ENCODE measurements around the gene RTEL1. TPM values are rescaled to one million over a fixed set of nuclear protein-coding genes. Genes with fewer than 3 reads are reported as not detected.

Gene RTEL1
- total and polyA plus RNA-seq, 2 donors (not counting 1 experiment from before 2014, with no cell fraction given) = 15.1 to 32.6 TPM

GRCh38 chr20:63625771-63626423 lies 32.2 kb upstream of the RTEL1 start:
- H3K4me2 ChIP-seq (replicated peaks; ENCODE audit: low read depth, low read length, poor library complexity, severe bottlenecking) = peak overlapping the region; percentile 78
- ATAC-seq (ENCODE audit: low read depth) = peak; percentile 6
- DNase-seq = peak; percentile 64
- peaks cover 23 to 35% of the 10 kb centered on the region in 2 donors for H3K4me1 ChIP-seq (ENCODE audit: control insufficient read depth in 2 of 2, insufficient read depth in 2 of 2, low read length in 2 of 2)
- peak overlapping the region; percentile 89 for H3K27ac Mint-ChIP-seq
- TF ChIP-seq CTCF (IDR thresholded peaks at IDR 0.05) = no peak
- no peak for TF ChIP-seq EZH2 (IDR thresholded peaks at IDR 0.05; ENCODE audit: borderline replicate concordance, insufficient read depth, low read depth, low read length, poor library complexity, severe bottlenecking)
- peak overlapping the region; percentile 25 to 78 (median 70) for H3K4me3 ChIP-seq (ENCODE audit: control extremely low read depth in 1 of 5, extremely low read depth in 1 of 5, insufficient read depth in 1 of 5, low read depth in 2 of 5, low read length in 4 of 5)
- peaks cover 71% of the 10 kb centered on the region for H3K79me2 ChIP-seq (ENCODE audit: control insufficient read depth, insufficient read depth, low read length)
- peak overlapping the region; percentile 55 for H2AFZ ChIP-seq (ENCODE audit: insufficient read depth, low read depth, low read length, poor library complexity, severe bottlenecking)
- 3% methylated on average over 25 of the region's 36 CpGs for whole genome bisulfite sequencing (ENCODE audit: insufficient coverage)
- peak overlapping the region; percentile 66 to 96 for H3K27ac ChIP-seq (ENCODE audit: low read length in 2 of 2)
- no peaks in the 10 kb centered on the region for H3K9me3 ChIP-seq (ENCODE audit: control extremely low read depth in 1 of 3, control insufficient read depth in 2 of 3, insufficient read depth in 1 of 3, low read length in 2 of 3)
- H3K9me3 Mint-ChIP-seq (ENCODE audit: insufficient read depth) = no peaks in the 10 kb centered on the region
- no peaks in the 10 kb centered on the region for H3K27me3 Mint-ChIP-seq
- peak overlapping the region; percentile 90 for H3K9ac ChIP-seq (ENCODE audit: low read length)
- CTCF ChIA-PET = interaction anchor here (1.1 to 2.6 kb wide), 3 partner anchors 9 to 88 kb away, joined by 4 to 16 read pairs (median 5); partner anchors contain the start of gene PTK6
- peaks cover 0 to 12% of the 10 kb centered on the region in 2 experiments for H3K36me3 ChIP-seq (replicated peaks in 1 of 2; ENCODE audit: control extremely low read depth in 1 of 2, control insufficient read depth in 1 of 2, extremely low read depth in 1 of 2, insufficient read depth in 2 of 2, low read length in 1 of 2)
- H4K20me1 ChIP-seq (ENCODE audit: control insufficient read depth, insufficient read depth, low read length, poor library complexity, severe bottlenecking) = peaks cover 6% of the 10 kb centered on the region
- peak overlapping the region; percentile 79 for H3K4me3 Mint-ChIP-seq
- intact Hi-C loops (cut with micrococcal nuclease) = loop anchor here (1.0 to 2.0 kb wide), 2 partner anchors 106 to 271 kb away; partner anchors contain the start of gene PPDPF
- H3K4me1 Mint-ChIP-seq = peaks cover 30% of the 10 kb centered on the region
- H3K27me3 ChIP-seq (replicated peaks in 1 of 4; ENCODE audit: control extremely low read depth in 1 of 4, control insufficient read depth in 3 of 4, insufficient read depth in 4 of 4, low read length in 3 of 4) = no peaks in the 10 kb centered on the region
- POLR2A ChIA-PET = interaction anchor here (0.6 to 2.8 kb wide), 6 partner anchors 14 to 115 kb away, joined by 3 to 92 read pairs (median 3); partner anchors contain the start of gene RTEL1
